ENCODE data around the gene P4HB.
A peak's percentile ranks its signal among the peaks of the same experiment; 100 is the strongest.

The P4HB gene

GRCh38 chr17:81871387-81872230 lies 11.3 kb upstream of the P4HB start (continued):
- TF ChIP-seq, protein P1, sequence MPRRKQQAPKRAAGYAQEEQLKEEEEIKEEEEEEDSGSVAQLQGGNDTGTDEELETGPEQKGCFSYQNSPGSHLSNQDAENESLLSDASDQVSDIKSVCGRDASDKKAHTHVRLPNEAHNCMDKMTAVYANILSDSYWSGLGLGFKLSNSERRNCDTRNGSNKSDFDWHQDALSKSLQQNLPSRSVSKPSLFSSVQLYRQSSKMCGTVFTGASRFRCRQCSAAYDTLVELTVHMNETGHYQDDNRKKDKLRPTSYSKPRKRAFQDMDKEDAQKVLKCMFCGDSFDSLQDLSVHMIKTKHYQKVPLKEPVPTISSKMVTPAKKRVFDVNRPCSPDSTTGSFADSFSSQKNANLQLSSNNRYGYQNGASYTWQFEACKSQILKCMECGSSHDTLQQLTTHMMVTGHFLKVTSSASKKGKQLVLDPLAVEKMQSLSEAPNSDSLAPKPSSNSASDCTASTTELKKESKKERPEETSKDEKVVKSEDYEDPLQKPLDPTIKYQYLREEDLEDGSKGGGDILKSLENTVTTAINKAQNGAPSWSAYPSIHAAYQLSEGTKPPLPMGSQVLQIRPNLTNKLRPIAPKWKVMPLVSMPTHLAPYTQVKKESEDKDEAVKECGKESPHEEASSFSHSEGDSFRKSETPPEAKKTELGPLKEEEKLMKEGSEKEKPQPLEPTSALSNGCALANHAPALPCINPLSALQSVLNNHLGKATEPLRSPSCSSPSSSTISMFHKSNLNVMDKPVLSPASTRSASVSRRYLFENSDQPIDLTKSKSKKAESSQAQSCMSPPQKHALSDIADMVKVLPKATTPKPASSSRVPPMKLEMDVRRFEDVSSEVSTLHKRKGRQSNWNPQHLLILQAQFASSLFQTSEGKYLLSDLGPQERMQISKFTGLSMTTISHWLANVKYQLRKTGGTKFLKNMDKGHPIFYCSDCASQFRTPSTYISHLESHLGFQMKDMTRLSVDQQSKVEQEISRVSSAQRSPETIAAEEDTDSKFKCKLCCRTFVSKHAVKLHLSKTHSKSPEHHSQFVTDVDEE (CRISPR knock-in tag; IDR thresholded peaks at IDR 0.05), result peak; percentile 92
- TF ChIP-seq GLIS3 (CRISPR knock-in tag; IDR thresholded peaks at IDR 0.05), result peak; percentile 27

DNA sequence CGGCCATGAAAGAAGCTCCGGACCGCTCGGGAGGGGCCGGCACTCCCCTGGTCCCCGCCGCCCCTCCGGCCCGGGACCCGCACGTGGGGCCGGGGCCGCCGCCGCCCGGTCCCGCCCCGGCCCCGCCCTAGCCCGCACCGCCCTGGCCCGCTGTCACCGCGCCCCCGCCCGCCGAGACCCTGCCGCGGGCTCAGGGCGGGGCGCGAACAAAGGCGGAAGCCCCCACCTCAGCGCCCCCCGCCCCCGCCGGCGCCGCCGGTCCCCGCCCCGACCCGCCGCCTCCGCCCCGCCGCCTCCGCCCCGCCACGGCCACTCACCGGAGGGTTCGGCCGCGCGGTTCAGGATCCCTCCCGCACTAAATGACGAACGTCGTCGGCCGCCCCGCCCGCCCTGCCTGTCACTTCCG lies 10.6 kb upstream of the P4HB start, which contains the start of gene ARHGDIA:
Gene ARHGDIA (minus strand): TSS at position 357 of the 406 bp plus-strand sequence. CDS start 1,407 bp downstream, outside the sequence.
- peak; percentile 1; the same call in 2 of the 3 replicates for ATAC-seq
- TF ChIP-seq TCF4 (CRISPR knock-in tag; IDR thresholded peaks at IDR 0.05; ENCODE audit: borderline replicate concordance), result no peak
- no peak for TF ChIP-seq ESRRG (CRISPR knock-in tag; IDR thresholded peaks at IDR 0.05)
- TF ChIP-seq CSRNP3 (CRISPR knock-in tag; IDR thresholded peaks at IDR 0.05), result no peak
- no peak for TF ChIP-seq ARNTL (CRISPR knock-in tag; IDR thresholded peaks at IDR 0.05; ENCODE audit: borderline replicate concordance, low read depth)
- no peak for TF ChIP-seq ZFP30 (CRISPR knock-in tag; IDR thresholded peaks at IDR 0.05)

DNA sequence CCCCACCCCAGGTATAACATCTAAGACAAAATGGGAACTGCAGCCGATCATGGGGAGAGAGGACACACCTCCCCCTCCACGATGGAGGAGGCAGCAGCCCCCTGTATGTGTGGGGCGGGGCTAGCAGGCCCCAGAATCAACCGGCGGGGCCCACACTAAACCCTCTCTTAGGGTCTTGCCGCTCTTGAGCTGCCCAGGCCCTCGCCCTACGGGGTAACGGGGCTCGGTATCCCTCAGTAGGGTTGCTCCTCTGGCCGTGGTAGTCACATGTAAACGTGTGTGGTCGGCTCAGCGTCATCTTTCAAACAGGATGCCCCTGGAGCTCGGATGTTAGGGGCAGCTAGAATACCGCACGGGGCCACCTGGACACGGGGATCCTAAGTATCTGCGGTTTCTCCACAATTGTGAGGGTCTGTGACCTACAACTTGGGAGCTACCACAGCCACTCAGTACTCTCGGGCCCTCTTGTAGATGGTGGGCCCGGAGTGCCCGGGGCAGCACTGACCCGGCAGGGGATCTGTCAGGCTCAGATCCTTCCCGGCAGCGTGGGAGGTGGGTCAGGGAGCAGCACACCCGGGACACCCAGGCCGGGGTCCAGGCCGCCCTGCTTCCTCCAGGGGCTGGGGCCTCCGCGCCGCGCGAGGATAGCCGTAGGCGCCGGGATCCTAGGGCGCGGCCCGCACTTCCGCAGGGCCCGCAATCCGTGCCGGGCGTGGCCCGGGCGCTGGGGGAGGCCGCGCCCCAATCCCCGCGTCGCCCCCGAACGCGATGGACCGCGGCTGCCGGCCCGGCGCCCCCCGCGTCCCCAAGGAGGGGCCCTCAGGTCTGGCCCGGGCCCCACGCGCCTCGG lies 10.0 kb upstream of the P4HB start:
- peak; percentile 0; the same call in 2 of the 3 replicates for ATAC-seq
- TF ChIP-seq TCF4 (CRISPR knock-in tag; IDR thresholded peaks at IDR 0.05; ENCODE audit: borderline replicate concordance) (no peak), RARB (CRISPR knock-in tag; IDR thresholded peaks at IDR 0.05) (no peak), GLIS3 (CRISPR knock-in tag; IDR thresholded peaks at IDR 0.05) (0 out of 2 replicates have a peak, but pooled peaks have one; percentile 47), CREB5 (CRISPR knock-in tag; IDR thresholded peaks at IDR 0.05; ENCODE audit: low read depth) (0 out of 2 replicates have a peak, but pooled peaks have one; percentile 25), CSDC2 (CRISPR knock-in tag; IDR thresholded peaks at IDR 0.05) (no peak), ARNTL (CRISPR knock-in tag; IDR thresholded peaks at IDR 0.05; ENCODE audit: borderline replicate concordance, low read depth) (no peak), ZNF70 (CRISPR knock-in tag; IDR thresholded peaks at IDR 0.05) (no peak), TOX (CRISPR knock-in tag; IDR thresholded peaks at IDR 0.05; ENCODE audit: borderline replicate concordance) (no peak), ZNF8 (CRISPR knock-in tag; IDR thresholded peaks at IDR 0.05) (no peak), PPARA (CRISPR knock-in tag; IDR thresholded peaks at IDR 0.05; ENCODE audit: borderline replicate concordance) (no peak), SNAI2 (CRISPR knock-in tag; IDR thresholded peaks at IDR 0.05) (no peak), ZC3H10 (CRISPR knock-in tag; IDR thresholded peaks at IDR 0.05) (no peak), BACH2 (CRISPR knock-in tag; IDR thresholded peaks at IDR 0.05; ENCODE audit: borderline replicate concordance) (no peak), ZNF565 (CRISPR knock-in tag; conservative IDR thresholded peaks at IDR 0.05; ENCODE audit: low read depth) (no peak), CSRNP3 (CRISPR knock-in tag; IDR thresholded peaks at IDR 0.05) (no peak), ZFP30 (CRISPR knock-in tag; IDR thresholded peaks at IDR 0.05) (no peak), POU6F1 (CRISPR knock-in tag; IDR thresholded peaks at IDR 0.05; ENCODE audit: borderline replicate concordance, low read depth) (no peak), ISL1 (CRISPR knock-in tag; IDR thresholded peaks at IDR 0.05) (no peak), ESRRG (CRISPR knock-in tag; IDR thresholded peaks at IDR 0.05) (0 out of 2 replicates have a peak, but pooled peaks have one; percentile 2)
- TF ChIP-seq, protein P1 (CRISPR knock-in tag; IDR thresholded peaks at IDR 0.05), result no peak

Data from SK-N-SH treated with all-trans-retinoic acid at 6 μM for 48 hours (cell line).